Limb (tissue), 2 donors: Measurements from ENCODE around the gene SPRED3.
"Not testable (repeated sequence)": the region's sequence is repeated elsewhere in the genome, so short reads cannot be mapped to it uniquely, and the experiment has no call there.

Experiments used
- DNase-seq, 2 donors: peaks; one replicate each; pipeline ENCODE4 v3.0.0-alpha.2; 2016; ENCODE audit errors: extremely low spot score in 2 of 2

Gene SPRED3, protein sequence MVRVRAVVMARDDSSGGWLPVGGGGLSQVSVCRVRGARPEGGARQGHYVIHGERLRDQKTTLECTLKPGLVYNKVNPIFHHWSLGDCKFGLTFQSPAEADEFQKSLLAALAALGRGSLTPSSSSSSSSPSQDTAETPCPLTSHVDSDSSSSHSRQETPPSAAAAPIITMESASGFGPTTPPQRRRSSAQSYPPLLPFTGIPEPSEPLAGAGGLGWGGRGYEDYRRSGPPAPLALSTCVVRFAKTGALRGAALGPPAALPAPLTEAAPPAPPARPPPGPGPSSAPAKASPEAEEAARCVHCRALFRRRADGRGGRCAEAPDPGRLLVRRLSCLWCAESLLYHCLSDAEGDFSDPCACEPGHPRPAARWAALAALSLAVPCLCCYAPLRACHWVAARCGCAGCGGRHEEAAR

DNA sequence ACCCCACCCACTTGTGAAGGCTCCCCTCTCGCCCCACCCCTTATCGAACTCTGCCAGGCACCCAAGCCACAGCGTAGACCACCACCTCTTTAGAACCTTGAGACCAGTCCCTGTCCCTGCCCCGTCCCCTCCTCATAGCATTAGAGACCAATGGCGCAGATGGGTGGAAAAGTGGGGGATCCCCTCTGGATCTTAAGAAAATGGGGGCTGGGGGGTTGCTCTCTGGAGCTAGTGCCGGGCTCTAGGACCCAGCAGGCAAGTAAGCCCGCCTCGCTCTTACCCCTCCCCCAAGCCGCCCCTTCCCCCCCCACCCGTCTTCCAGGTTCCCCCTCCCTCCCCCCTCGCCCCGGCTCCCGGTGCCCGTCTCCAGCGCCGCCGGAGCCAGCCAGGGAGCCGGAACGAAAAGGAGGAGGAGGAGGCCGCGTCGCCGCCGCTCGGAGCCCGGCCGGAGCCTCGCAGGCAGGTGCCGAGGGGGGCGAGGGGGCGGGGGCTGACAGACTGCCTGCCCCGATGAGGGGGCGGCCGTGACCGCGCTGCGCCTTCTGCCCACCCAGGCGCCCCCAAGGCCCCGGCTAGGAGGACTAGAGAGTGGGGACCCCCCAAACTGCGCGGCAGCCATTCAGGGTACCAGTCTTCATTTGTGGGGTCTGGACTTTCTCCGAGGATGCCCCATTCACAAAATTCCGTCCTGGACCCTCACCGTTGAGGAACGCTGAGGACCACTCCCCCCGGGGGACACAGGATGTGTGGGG is at the start of gene SPRED3:
TSS of gene SPRED3 (plus strand) at position 349 of the 752 bp plus-strand sequence. CDS start 1,606 bp downstream, outside the sequence.
- peak in 1 of 2 donors; percentile 79 for DNase-seq

DNA sequence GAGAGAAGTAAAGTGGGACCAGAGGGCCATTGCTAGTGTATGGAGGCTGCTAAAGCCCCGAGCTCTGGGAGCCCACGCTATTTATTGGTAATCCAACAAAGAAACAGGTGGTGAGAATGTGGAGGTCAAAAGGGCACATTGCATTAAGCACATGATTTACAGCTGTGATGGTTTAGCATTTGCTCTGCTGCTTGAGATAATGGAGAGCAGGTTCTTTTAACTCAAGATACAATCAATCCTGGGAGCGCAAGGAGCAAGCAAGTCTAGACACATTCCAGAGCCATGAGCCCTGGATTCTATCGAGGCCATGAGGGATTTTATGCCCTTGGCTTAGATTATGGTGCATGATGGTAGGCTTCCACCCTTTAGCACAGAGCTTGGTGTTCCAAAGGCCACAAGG is 49.5 kb upstream of the SPRED3 start:
- not testable (repeated sequence) for DNase-seq

DNA sequence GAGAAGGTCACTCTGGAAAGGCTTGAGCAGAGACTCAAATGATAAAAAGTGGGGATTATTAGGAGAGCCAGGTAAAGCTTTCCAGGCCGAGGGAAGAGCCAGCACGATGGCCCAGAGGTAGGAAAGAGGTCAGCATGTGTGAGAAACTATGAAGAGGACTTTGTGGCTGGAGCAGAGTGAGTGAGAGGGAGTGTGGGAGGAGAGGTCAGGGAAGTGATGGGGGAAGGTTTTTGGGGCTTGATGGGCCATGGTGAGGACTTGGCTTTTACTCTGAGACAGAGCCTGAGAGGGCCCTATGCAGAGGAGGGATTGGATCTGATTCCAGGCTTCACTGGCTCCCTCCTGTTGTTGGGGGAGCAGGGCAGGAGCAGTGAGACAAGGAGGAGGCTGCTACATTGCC is 47.6 kb upstream of the SPRED3 start:
- no peak for DNase-seq

DNA sequence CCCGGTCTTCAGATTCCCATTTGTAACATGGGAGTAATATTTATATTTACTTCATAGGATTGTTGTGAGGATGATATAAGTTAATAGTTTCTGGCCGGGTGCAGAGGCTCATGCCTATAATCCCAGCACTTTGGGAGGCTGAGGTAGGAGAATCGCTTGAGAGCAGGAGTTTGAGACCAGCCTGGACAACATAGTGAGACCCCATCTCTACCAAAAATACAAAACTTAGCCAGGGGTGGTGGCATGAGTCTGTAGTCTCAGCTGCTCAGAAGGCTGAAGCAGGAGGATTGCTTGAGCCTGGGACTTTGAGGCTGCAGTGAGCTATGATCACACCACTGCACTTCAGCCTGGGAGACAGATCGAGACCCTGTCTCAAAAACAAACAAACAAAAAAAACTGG is 41.7 kb upstream of the SPRED3 start:
- no peak for DNase-seq

DNA sequence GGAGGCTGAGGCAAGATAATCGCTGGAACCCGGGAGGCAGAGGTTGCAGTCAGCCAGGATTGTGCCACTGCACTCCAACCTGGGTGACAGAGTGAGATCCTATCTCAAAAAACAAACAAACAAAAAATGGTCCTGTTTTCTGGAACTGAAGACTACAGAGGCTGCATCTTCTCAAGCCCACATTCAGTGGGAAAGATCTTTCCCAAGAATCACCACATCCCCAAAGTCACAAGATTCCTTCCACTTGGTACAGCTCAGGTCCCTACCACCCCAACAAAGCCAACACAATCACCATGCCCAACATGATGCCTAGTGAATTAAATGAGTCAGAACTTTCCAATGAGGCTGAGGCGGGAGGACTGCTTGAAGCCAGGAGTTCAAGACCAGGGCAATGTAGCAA is 37.6 kb upstream of the SPRED3 start:
- no peak for DNase-seq

DNA sequence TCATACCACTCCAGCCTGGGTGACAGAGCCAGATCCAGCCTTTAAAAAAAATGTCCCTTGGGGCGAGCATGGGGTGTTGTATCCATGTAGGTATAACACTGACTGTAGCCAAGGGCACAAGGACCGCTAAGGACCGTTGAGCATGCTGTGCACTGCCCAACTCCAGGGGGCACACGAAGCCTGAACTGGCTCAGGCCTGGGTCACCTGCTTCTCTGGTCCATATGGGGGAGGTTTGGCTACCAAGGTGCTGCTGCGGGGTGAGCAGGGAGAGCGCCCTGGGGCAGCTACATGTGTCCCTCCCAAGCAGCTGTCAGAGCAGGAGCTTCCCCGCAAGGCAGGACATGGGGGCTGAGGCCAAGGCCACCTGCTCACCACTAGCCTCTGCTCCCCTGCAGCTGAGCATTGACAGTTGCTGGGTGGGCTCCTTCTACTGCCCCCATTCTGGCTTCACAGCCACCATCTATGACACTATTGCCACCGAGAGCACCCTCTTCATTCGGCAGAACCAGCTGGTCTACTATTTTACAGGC is 36.6 kb upstream of the SPRED3 start:
- DNase-seq, result no peak

DNA sequence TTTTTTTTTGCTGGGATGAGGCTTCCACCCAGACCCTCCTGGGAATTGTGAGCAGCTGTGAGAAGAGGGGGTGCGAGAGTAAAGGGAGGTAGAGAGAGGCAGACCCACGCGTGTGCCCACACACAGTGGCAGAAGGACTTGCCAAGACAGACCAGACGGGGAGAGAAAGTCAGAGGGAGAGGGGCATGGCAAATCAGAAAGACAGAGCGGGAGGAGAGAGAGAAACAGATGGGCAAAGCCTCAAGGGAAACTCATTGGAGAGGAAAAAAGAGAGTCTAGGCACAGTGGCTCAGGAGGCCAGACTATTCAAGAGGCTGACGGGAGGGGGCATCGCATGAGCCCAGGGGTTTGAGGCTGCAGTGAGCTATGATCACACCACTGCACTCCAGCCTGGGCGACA is 35.9 kb upstream of the SPRED3 start:
- no peak for DNase-seq

DNA sequence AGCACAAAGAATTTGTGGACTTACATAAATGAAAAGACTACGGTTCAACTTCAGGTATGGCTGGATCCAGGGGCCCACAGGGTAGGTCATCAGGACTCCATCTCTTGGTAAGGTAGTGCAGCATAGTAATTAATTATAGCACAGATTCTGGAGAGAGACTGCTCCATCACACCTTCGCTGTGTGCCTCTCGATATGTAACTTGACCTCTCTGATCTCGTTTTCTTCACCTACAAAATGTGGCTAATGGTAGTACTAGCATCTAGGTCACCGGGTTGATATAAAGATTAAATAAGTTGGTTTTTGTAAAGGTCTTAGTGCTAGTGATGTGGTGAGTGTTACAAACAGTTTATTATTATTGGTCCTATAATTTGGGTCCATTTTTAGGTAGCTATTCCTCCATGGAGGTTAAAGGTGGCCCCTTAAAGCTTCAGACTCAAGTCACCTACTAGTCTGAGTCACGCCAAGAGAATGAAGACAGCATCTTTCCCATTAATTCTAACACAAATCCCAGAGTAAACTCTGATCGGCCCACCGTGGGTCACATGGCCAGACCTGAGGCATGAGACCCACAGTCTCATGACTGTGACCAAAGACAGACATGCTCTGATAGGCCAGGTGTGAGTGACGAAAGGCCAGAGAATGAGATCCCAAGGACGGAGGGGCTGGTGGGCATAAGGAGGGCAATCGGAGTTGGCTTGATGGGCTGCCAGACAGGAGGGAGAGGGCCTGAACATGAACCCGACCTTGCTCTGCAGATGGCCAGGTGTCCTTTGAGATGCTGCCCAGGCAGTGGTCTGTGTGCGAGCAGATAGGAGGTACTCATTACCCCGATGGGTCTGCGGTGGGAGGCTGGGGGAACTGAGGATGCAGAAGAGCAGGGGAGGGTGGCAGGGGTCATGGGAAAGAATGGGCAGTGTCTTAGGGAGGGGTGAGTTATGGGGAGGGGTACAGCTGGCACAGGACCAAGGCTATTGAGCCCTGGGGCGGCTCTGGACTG is 32.5 kb upstream of the SPRED3 start:
- DNase-seq, result no peak

DNA sequence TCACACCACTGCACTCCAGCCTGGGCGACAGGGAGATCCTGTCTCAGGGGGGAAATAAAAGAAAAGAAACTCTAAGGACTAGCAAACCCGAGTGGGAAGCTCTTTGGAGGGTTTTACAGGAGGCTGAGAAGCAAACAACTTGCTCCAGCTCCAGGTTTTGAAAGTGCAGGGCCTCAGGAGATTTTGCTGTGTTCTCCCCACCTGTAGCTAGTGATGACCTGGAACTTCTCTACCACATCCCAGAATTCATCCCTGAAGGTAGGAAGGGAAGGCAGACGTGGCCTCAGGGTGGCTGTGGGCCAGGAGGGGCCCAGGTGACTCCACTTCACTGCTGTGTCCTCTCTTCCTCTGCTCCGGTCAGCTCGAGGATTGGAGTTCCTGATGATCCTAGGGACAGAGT is 30.4 kb upstream of the SPRED3 start:
- no peak for DNase-seq

DNA sequence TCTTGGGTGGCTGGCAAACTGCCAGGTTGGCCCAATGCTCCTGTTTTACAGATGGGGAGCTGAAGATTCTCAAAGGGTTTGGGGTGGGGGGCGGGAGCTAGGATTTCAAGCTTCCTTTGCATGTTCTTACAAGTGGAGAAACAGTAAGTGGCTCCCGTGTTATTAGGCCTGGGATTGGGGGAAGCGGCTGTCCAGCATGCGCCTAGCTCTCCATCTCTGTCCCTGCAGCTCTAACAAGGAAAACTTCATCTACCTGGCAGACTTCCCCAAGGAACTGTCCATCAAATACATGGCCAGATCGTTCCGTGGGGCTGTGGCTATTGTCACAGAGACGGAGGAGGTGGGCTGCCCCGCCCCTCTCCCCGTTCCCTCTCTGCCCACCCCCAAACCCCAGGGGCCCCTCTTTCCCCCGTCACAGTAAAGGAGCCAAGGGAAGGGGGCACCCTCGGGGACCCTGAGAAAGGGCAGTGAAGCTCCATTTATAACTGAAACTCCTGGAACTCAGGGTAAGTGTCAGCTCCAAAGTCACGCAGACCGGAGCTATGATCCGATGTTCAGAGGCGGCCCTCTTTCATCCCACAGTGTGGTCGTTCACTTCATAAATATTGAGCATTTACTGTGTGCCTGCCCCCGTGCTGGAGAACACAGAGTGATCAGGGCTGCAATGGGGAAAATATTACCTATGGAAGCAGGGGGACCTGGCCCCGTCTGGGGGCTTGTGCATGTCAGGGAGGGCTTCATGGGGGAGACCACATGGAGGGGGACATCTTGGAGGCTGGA is 29.1 kb upstream of the SPRED3 start:
- no peak for DNase-seq

DNA sequence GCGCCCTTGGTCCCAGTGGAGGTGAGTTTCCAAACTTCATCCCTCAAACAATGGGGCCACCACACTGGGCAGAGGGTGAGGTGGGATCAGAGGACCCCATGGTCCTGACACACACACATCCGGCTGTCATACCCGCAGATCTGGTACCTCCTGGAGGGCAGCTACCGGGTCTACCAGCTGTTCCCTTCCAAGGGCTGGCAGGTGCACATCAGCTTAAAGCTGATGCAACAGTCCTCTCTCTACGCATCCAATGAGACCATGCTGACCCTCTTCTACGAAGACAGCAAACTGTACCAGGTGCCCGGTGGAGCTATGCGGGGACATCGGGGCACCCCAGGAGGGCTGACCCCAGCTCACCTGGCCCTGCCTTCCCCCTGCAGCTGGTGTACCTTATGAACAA is 28.1 kb upstream of the SPRED3 start:
- no peak for DNase-seq

DNA sequence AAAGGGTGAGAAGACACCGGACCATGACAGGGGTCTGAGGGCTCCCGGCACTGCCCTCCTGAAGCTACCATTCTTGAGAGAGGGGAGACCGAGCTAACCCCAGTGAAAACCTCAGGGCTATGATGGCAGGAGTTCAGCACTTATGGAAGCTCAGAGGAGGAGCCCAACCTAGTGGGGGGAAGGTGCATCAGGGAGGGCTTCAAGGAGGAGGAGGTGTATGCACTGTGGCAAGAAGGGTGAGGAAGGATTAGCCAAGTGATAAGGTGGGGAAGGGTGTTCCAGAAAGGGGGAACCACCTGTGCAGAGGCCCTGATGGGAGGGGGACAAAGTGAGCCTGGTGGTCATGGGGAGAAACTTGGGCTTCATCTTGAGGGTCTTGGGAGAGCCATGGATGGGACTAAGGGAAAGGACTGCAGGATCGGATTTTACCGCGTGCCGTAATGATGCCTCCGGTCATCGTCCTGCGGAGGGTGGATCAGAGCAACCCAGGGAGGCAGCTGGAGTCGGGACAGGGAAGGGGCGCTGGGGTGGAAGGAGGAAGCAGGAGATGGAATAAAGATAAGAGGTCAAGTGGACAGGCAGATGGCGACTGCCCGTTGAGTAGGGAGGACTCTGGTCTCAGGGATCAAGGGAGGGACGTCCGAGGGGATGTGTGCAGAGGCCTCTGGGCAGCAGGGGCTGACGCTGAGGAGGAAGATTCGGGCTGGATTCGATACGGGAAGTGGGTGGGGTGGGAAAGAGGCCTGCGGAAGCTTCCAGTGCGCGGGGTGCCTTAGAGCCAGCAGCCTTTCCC is 27.5 kb upstream of the SPRED3 start:
- DNase-seq, result no peak

DNA sequence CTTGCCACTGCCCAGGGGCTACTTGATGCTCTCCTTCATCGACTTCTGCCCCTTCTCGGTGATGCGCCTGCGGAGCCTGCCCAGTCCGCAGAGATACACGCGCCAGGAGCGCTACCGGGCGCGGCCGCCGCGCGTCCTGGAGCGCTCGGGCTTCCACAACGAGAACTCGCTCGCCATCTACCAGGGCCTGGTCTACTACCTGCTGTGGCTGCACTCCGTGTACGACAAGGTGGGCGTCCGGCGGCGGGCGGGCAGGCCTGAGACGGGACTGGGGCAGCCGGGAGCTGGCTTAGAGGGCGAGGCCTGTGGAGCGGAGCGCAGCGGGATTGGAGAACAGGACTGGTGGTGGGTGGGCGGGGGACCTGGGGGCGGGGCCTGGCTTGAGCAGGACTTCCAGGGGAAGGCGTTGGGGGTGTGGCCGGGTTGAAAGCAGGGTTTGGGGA is 26.8 kb upstream of the SPRED3 start:
- peak; percentile 77 to 87 for DNase-seq

DNA sequence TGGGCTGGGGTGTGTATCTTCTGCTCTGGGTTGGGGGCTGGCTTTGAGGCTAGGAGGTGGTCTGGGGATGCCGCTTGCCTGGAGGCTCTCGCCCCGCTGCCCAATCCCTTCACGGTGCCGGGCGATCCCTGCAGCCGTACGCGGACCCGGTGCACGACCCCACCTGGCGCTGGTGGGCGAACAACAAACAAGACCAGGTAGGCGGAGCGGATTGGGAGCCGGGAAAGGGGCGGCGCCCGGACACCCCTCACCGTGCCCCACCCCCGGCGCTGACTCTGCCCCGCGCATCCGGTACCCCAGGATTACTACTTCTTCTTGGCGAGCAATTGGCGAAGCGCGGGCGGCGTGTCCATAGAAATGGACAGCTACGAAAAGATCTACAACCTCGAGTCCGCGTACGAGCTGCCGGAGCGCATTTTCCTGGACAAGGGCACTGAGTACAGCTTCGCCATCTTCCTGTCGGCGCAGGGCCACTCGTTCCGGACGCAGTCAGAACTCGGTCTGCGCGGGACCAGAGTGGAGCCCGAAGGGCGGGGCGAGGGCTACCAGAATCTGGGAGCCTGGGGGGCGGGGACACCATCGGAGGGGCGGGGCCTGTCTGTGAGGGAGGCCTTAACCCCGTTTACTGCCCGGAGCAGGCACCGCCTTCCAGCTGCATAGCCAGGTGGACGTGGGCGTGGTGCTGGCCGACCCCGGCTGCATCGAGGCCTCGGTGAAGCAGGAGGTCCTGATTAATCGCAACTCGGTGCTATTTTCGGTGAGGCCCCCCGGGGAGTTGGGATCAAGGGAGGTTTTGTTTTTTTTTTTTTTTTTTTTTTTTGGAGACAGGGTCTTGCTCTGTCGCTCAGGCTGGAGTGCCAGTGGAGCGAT is 26.2 kb upstream of the SPRED3 start:
- peak; percentile 40 to 78 for DNase-seq

DNA sequence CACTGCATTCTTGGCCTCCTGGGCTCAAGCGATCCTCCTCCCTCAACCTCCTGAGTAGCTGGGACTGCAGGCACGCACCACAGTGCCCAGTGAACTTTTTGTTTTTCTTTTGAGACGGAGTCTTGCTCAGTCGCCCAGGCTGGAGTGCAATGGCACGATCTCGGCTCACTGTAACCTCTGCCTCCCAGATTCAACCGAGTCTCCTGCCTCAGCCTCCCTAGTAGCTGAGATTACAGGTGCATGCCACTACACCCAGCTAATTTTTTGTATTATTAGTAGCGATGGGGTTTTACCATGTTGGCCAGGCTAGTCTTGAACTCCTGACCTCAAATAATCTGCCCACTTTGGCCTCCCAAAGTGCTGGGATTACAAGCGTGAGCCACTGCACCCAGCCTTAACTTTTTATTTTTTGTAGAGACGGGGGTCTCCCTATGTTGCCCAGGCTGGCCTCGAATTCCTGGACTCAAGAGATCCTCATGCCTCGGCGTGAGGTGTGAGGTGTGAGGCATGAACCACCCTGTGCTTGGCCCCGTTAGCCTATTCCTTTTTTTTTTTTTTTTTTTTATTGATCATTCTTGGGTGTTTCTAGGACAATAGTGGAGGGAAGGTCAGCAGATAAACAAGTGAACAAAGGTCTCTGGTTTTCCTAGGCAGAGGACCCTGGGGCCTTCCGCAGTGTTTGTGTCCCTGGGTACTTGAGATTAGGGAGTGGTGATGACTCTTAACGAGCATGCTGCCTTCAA is 25.4 kb upstream of the SPRED3 start:
- not testable (repeated sequence) for DNase-seq

DNA sequence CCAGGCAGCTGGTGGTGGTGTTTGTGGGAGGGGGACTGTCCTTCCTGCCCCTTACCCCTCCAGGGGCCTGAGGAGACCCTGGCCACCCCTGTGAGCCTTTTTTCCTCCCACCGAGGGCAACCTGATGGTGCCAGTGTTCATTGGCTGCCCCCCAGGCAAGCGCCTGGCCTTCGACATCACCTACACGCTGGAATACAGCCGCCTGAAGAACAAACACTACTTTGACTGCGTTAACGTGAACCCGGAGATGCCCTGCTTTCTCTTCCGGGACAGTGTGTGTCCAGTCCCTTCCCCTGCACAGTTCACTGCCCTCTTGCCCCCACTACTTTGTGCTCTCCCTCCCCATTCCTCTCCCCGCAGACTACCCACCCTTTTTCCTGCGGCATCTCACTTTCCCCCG is 21.5 kb upstream of the SPRED3 start:
- DNase-seq, result no peak

DNA sequence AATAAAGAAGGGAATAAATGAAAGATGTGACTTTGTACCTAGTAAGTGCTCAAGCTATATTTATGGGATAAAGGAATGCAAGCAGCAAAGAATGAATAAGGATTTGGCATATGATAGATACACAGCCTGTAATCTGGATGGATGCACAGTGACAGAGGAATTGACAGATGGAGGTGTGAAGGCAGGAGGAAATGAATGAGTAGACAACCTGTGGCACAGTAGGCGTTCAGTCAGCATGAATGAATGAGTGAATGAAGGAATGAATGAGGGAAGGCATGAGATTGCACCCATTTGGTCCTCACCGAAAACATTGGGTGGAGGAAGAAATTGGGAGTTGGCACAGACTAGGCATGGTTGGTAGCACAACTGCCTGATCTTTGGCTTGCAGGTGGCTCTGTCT is 18.9 kb upstream of the SPRED3 start:
- DNase-seq, result no peak

DNA sequence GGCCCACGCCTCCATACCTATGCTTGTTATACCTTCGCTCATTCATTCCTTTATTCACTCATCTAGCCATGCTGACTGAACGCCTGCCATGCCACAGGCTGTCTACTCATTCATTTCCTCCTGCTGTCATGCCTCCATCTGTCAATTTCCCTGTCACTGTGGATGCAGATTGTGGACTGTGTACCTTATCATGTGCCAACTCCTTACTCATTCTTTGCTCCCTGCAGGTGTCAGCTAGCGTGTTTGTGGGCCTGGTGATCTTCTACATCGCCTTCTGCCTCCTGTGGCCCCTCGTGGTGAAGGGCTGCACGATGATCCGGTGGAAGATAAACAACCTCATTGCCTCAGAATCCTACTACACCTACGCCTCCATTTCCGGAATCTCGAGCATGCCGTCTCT is 18.2 kb upstream of the SPRED3 start:
- DNase-seq, result no peak
